GM18511 (cell line): ENCODE measurements around the gene FAM20B.

Source experiments
- ATAC-seq: cut with Tn5 transposase; IDR thresholded peaks from one replicate; pipeline ENCODE4 v1.9.1; 2021; ENCODE audit warnings: mild to moderate bottlenecking, moderate library complexity; ENCODE audit not compliant: unreplicated experiment

Gene FAM20B

DNA sequence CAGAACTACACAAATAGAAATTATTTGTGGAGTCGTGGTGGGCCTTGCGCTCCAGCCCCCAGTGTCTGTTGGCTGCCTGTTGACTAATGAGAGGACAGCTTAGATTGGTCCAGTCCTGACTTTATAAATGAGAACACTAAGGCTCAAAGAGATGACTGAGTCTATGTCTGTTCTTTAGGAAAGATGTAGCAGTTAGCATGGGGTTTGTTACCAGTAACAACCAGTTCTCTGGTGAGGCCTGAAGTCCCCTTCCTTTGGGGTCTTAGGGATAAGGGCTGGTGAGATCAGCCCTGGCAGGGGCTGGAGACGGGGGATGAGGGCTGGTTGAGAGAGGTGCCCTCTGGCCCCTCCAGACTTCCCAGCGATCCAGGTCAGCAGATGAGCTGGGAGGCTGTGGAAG lies 65.2 kb downstream of the FAM20B start:
- ATAC-seq, result no peak

- no peak for ATAC-seq
Measured at GRCh38 chr1:179091691-179092165, 66.0 kb downstream of the FAM20B start.

DNA sequence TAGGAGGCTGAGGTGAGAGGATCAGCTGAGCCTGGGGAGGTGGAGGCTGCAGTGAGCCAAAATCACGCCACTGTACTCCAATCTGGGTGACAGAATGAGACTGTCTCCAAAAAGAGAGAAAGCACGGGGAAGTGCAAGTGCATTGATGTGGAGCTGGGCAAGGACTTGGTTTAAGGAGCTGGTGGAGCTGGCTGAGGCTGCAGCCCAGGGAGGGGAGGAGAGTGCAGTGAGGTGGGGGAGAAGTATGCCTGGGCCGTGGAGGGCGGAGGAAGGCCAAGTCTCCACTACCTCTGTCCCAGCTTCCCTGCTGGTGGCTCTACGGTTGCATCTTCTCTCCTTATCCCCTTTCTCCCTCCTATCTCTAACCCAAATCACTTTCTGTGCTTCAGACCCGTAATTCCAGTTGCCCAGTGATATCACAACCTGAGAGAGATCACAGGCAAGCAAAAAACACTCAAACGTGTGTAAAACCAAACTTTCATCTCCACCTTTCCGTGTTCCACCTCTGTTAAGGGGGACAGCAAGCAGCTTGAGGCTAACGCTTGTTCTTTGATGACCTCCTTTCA lies 67.3 kb downstream of the FAM20B start:
- ATAC-seq, result no peak

- ATAC-seq, result no peak
Measured at GRCh38 chr1:179094818-179095217, 69.1 kb downstream of the FAM20B start.

- no peak for ATAC-seq
Measured at GRCh38 chr1:179095377-179095776, 69.7 kb downstream of the FAM20B start.

DNA sequence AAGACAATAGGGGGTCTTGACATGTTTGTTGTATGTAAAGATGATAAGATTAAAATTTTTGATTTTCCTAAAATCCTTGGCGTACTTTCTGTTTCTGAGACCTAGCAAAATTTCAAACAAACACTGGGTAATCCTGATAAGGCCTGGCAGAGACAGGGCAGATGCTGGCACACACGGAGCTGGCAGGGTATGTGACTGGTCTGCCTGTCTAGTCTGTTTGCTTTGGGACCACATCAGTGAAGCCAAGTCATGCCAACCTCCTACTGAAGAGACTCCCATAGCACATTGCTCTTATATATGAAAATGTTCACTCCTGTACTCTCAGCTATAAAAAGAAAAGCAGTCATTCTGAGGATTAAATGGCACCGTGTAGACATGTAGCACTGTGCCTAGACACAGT lies 70.2 kb downstream of the FAM20B start:
- no peak for ATAC-seq

DNA sequence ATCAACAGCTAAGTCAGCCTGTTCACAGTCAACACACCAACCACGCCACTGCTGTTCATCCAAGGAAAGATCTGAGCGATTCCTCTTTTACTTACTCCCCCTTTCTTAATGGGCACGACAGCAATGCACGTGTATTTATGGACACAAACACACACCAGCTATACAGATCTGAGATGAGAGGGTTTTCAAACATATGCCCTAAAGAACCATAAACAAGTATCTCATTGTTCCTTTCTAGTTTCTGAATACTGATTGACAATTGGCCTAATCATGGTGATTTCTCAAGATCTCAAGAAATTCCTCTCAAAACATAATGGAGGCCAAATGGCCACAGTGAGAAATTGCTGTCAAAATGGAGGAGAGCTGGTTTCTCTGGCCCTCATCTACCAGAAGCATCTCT lies 74.2 kb downstream of the FAM20B start:
- no peak for ATAC-seq

DNA sequence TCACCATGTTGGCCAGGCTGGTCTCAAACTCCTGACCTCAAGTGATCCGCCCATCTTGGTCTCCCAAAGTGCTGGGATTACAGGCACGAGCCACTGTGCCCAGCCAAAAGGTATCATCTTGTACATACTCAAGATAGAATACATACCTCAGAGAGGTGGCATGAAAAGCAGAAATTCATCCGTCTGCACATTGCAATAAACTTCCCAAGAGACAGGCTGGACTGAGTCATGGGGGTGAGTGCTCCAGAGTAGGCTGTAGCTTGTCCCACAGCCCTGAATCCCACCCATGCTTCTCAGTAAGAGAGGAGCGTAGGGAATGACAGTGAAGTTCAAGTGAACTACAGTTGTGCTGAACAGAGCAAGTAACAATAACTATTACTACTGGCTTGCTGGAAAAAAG lies 75.9 kb downstream of the FAM20B start:
- no peak for ATAC-seq

- no peak for ATAC-seq
Measured at GRCh38 chr1:179103999-179104398, 78.3 kb downstream of the FAM20B start.

- ATAC-seq, result no peak
Measured at GRCh38 chr1:179104611-179105250, 79.0 kb downstream of the FAM20B start.

- no peak for ATAC-seq
Measured at GRCh38 chr1:179105393-179105792, 79.7 kb downstream of the FAM20B start.

- ATAC-seq, result no peak
Measured at GRCh38 chr1:179107706-179108629, 82.3 kb downstream of the FAM20B start.

- ATAC-seq, result no peak
Measured at GRCh38 chr1:179108644-179109043, 83.0 kb downstream of the FAM20B start.

DNA sequence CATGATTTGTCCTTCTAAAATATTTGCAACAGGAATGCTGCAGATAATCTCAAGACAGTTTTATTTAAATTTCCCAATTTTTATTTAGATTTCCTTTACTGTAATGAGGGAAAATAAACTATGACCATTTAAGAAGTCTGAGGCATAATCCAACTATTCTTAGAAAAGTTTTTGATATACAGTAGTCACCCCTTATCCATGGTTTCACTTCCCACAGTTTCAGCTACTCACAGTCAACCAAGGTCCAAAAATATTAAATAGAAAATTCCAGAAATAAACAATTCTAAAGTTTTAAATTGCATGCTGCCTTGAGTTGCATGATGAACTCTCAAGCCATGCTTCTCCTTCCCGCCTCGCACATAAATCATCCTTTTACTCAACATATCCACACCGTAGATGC lies 89.5 kb downstream of the FAM20B start:
- ATAC-seq, result no peak

- no peak for ATAC-seq
Measured at GRCh38 chr1:179119513-179119912, 93.8 kb downstream of the FAM20B start.

- ATAC-seq, result no peak
Measured at GRCh38 chr1:179120736-179121135, 95.0 kb downstream of the FAM20B start.

DNA sequence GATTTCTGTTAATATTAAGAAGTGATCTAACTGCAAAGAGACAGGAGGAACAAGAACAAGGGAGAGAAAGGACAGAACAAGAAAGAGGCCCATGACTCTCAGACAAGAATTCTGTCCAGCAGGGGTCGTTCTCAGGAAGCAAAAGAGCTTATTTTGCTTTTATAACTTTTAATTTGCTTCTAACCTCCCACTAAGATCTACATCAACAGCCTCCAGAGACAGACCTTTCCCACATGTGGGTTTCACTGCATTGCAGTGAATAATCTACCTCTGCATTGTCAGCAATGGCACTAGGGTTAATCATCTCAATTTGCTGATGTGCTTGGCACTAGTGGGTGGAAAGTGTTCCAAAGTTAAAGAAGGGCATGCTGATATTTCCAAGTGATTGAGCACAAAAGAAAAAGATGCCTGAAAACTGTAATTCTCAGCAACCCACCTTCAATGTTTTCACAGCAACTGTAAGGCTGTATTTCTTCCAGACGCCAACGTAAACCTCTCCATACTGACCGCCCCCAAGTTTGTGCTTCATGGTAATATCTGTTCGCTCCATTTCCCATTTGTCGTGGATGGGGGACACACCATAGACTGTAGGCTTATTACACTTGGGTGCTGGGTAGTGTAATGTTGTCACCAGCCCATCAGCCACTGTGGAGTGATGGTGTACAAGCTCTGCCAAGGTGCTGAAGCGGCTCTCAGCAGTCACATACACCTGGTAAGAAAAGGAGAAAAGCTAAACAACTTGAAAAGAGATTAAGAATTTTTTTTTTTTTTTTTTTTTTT lies 95.7 kb downstream of the FAM20B start:
- no peak for ATAC-seq

DNA sequence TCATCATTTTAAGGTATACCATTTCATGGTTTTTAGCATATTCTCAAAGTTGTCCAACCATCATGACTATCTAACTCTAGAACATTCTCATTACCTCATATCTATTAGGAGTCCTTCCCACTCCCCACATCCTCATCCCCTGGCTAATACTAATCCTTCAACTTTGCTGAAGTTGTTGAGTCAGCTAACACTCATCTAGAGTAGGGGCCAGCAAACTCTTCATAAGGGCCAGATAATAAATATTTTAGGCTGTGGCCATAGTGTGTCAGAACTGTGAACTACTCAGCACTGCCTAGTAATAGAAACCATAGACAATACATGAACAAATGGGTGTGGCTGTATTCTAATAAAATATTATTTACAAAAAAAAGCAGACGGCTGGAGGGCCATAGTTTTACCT lies 99.2 kb downstream of the FAM20B start:
- ATAC-seq, result no peak
